HCT116 (cell line): ENCODE data around the gene FAM83B. TPM values are rescaled to one million over a fixed set of nuclear protein-coding genes. Genes with fewer than 3 reads are reported as not detected.

Experiments used
- ATAC-seq: fragments of 200-7000 bp; cut with Tn5 transposase; 2 replicates; pipeline ENCODE4 v1.9.1; 2020; ENCODE audit warnings: mild to moderate bottlenecking, moderate library complexity
- BruUV-seq: library from RNA; stranded (reverse); fragments of 400-500 nt; replicated peaks from 2 replicates; lab custom pipeline; 2021; lab: Mats Ljungman, UMichigan
- CTCF ChIA-PET: fragments of 300-600 bp; sonication (Branson Sonifier 250); formaldehyde crosslinking; loops from one replicate; lab custom pipeline; 2021; ENCODE audit warnings: antibody characterized with exemption; lab: Charles Lee
- POLR2A ChIA-PET: fragments of 300-600, 350-600 bp; sonication (Branson Sonifier 250); formaldehyde crosslinking; loops from one replicate; lab custom pipeline; 2021; ENCODE audit warnings: antibody characterized with exemption; lab: Charles Lee
- RAD21 ChIA-PET, 2 experiments: fragments of 300-600 bp; sonication (Branson Sonifier 250); formaldehyde crosslinking; loops; one replicate each; lab custom pipeline; 2023; ENCODE audit warnings: low total read pairs in 2 of 2; ENCODE audit not compliant: uncharacterized antibody in 2 of 2, unreplicated experiment in 2 of 2, low non-redundant PET in 1 of 2; lab: Charles Lee
- DNase-seq: peaks from one replicate; pipeline ENCODE4 v3.0.0-alpha.2; 2010; ENCODE audit warnings: low read depth, low spot score
- H2AFZ ChIP-seq: fragments of 200-600 bp; shearing (Covaris generic), sonication (generic); 2 replicates; pipeline ENCODE4 v1.6.1; 2017; ENCODE audit warnings: low read depth, mixed run types, mixed read lengths, antibody characterized with exemption, low read length; ENCODE audit not compliant: poor library complexity, severe bottlenecking
- H3K27ac ChIP-seq: 2 replicates; pipeline ENCODE4 v1.5.1; 2012; ENCODE audit warnings: low read depth, low read length
- H3K27me3 ChIP-seq: fragments of 200-600 bp; sonication (generic); 2 replicates; pipeline ENCODE4 v1.6.1; 2016; ENCODE audit warnings: mixed run types, low read length, mixed read lengths; ENCODE audit not compliant: insufficient read depth
- H3K36me3 ChIP-seq, 2 experiments: fragments of 200-500 bp in 1 of 2; fragments of 200-600 bp in 1 of 2; sonication (Bioruptor generic) in 1 of 2; sonication (generic) in 1 of 2; 2 replicates each; pipeline versions ENCODE4 v1.5.1 to v1.6.1; 2014 to 2016; ENCODE audit warnings: low read length in 2 of 2, inconsistent platforms in 1 of 2, mixed read lengths in 1 of 2, mixed run types in 1 of 2; ENCODE audit not compliant: insufficient read depth in 2 of 2, control insufficient read depth in 1 of 2
- H3K4me1 ChIP-seq, 2 experiments: fragments of 200-600 bp in 1 of 2; sonication (generic) in 1 of 2; 2 replicates each; pipeline versions ENCODE4 v1.5.1 to v1.6.1; 2012 to 2017; ENCODE audit warnings: low read length in 2 of 2, inconsistent platforms in 1 of 2, mild to moderate bottlenecking in 1 of 2, mixed read lengths in 1 of 2, mixed run types in 1 of 2, moderate library complexity in 1 of 2; ENCODE audit not compliant: insufficient read depth in 2 of 2, control insufficient read depth in 1 of 2
- H3K4me2 ChIP-seq: fragments of 200-600 bp; sonication (generic); 2 replicates; pipeline ENCODE4 v1.6.1; 2017; ENCODE audit warnings: mixed run types, low read length, mixed read lengths
- H3K4me3 ChIP-seq, 2 experiments: fragments of 200-600 bp in 1 of 2; sonication (generic) in 1 of 2; replicated peaks in 1 of 2; 2 replicates each; pipeline ENCODE4 v1.5.1; 2011 to 2016; ENCODE audit warnings: low read length in 2 of 2, control low read depth in 1 of 2, low read depth in 1 of 2, mild to moderate bottlenecking in 1 of 2, mixed read lengths in 1 of 2, mixed run types in 1 of 2
- H3K79me2 ChIP-seq: fragments of 200-600 bp; sonication (generic); 2 replicates; pipeline ENCODE4 v1.6.1; 2017; ENCODE audit warnings: mild to moderate bottlenecking, mixed run types, low read length, moderate library complexity, mixed read lengths; ENCODE audit not compliant: insufficient read depth
- H3K9ac ChIP-seq: fragments of 200-600 bp; sonication (generic); 2 replicates; pipeline ENCODE4 v1.6.1; 2016; ENCODE audit warnings: low read length, mixed read lengths
- H3K9me2 ChIP-seq: fragments of 200-600 bp; sonication (generic), shearing (Covaris generic); 2 replicates; pipeline ENCODE4 v1.6.1; 2017; ENCODE audit warnings: mixed run types, mild to moderate bottlenecking, moderate library complexity; ENCODE audit not compliant: insufficient read depth
- H3K9me3 ChIP-seq, 2 experiments: fragments of 200-500 bp in 1 of 2; fragments of 200-600 bp in 1 of 2; sonication (Bioruptor generic) in 1 of 2; sonication (generic) in 1 of 2; 2 replicates each; pipeline ENCODE4 v1.6.1; 2014 to 2017; ENCODE audit warnings: low read length in 2 of 2, mixed read lengths in 2 of 2, inconsistent platforms in 1 of 2, low read depth in 1 of 2, mild to moderate bottlenecking in 1 of 2, mixed run types in 1 of 2, moderate library complexity in 1 of 2; ENCODE audit not compliant: control insufficient read depth in 1 of 2, insufficient read depth in 1 of 2
- H4K20me1 ChIP-seq: fragments of 200-600 bp; sonication (generic), shearing (Covaris generic); 2 replicates; pipeline ENCODE4 v1.6.1; 2017; ENCODE audit warnings: mixed run types, mild to moderate bottlenecking, moderate library complexity; ENCODE audit not compliant: insufficient read depth
- CBX3 ChIP-seq: IDR thresholded peaks from 2 replicates; pipeline ENCODE4 v1.6.1; 2012; ENCODE audit warnings: low read depth
- CEBPB ChIP-seq: IDR thresholded peaks from 2 replicates; pipeline ENCODE4 v1.6.1; 2012; ENCODE audit warnings: low read depth
- EGR1 ChIP-seq: IDR thresholded peaks from 2 replicates; pipeline ENCODE4 v1.6.1; 2012; ENCODE audit warnings: low read depth
- ELF1 ChIP-seq: IDR thresholded peaks from 2 replicates; pipeline ENCODE4 v1.6.1; 2012; ENCODE audit warnings: low read depth, borderline replicate concordance
- EZH2 ChIP-seq: fragments of 200-600 bp; sonication (generic); IDR thresholded peaks from 2 replicates; pipeline ENCODE4 v1.6.1; 2017; ENCODE audit warnings: antibody characterized with exemption, mixed run types
- EZH2phosphoT487 ChIP-seq: fragments of 200-600 bp; IDR thresholded peaks from 2 replicates; pipeline ENCODE4 v1.6.1; 2018; ENCODE audit warnings: antibody characterized with exemption, borderline replicate concordance
- FOSL1 ChIP-seq: IDR thresholded peaks from 2 replicates; pipeline ENCODE4 v1.6.1; 2012; ENCODE audit warnings: low read depth
- JUND ChIP-seq: IDR thresholded peaks from 2 replicates; pipeline ENCODE4 v1.6.1; 2012
- POLR2AphosphoS5 ChIP-seq: IDR thresholded peaks from 2 replicates; pipeline ENCODE4 v1.6.1; 2011; ENCODE audit warnings: mild to moderate bottlenecking, low read depth, low read length, moderate library complexity
- RAD21 ChIP-seq: IDR thresholded peaks from 2 replicates; pipeline ENCODE4 v1.6.1; 2012; ENCODE audit warnings: low read depth, mild to moderate bottlenecking
- REST ChIP-seq: IDR thresholded peaks from 2 replicates; pipeline ENCODE4 v1.6.1; 2012; ENCODE audit warnings: low read depth
- TCF7L2 ChIP-seq: IDR thresholded peaks from 2 replicates; pipeline ENCODE4 v1.7.0; 2011; ENCODE audit warnings: borderline replicate concordance, inconsistent platforms; ENCODE audit not compliant: insufficient read depth, insufficient read length; ENCODE audit errors: extremely low read depth
- YY1 ChIP-seq: IDR thresholded peaks from 2 replicates; pipeline ENCODE4 v1.6.1; 2011; ENCODE audit warnings: low read length, low read depth, moderate library complexity, mild to moderate bottlenecking; ENCODE audit not compliant: insufficient replicate concordance; ENCODE audit errors: extremely low read depth
- ZFX ChIP-seq: fragments of 450-650 bp; IDR thresholded peaks from 2 replicates; pipeline ENCODE4 v1.6.1; 2017
- intact Hi-C: fragments of 100-400 bp; cut with micrococcal nuclease; formaldehyde crosslinking; loops from 2 replicates; pipeline ENCODE4 v1.10.0; 2022
- total RNA-seq: library from RNA; stranded (reverse); gene quantifications from one replicate; pipeline ENCODE4 v1.2.1, GENCODE V29; 2021; ENCODE audit not compliant: unreplicated experiment
- TF ChIP-seq, protein P1 (sequence below): IDR thresholded peaks from 2 replicates; pipeline ENCODE4 v1.6.1; 2012
- TF ChIP-seq, protein P2 (sequence below), 3 experiments: fragments of 200-600 bp in 1 of 3; sonication (generic) in 1 of 3; IDR thresholded peaks in 2 of 3; conservative IDR thresholded peaks in 1 of 3; 2 replicates each; pipeline ENCODE4 v1.5.1; 2012 to 2017; ENCODE audit warnings: low read depth in 2 of 3, low read length in 2 of 3, antibody characterized with exemption in 1 of 3, borderline replicate concordance in 1 of 3, control low read depth in 1 of 3, mild to moderate bottlenecking in 1 of 3, mixed read lengths in 1 of 3, mixed run types in 1 of 3, moderate library complexity in 1 of 3; ENCODE audit not compliant: insufficient read depth in 1 of 3

Gene FAM83B
- total RNA-seq, 1 experiment from 2014 or later: 16.9 TPM

- RAD21 ChIA-PET: no interaction called here
- H3K4me2 ChIP-seq: no peak overlapping the region
- TF ChIP-seq ELF1: 0 out of 2 replicates have a peak, but pooled peaks have one; percentile 19
- TF ChIP-seq EZH2: no peak
- TF ChIP-seq ZFX: no peak
- no peak for TF ChIP-seq YY1
- TF ChIP-seq, protein P1, sequence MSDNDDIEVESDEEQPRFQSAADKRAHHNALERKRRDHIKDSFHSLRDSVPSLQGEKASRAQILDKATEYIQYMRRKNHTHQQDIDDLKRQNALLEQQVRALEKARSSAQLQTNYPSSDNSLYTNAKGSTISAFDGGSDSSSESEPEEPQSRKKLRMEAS: no peak
- TF ChIP-seq FOSL1: no peak
- H3K9me2 ChIP-seq: no peaks in the 10 kb centered on the region
- no peak overlapping the region for H3K9ac ChIP-seq
- CTCF ChIA-PET: no interaction called here
- intact Hi-C loops: no loop called here
- H3K4me1 ChIP-seq: peaks cover 0 to 10% of the 10 kb centered on the region in 2 experiments; a peak in 1 of 4 replicates
- no peaks in the 10 kb centered on the region for H3K27me3 ChIP-seq
- no peaks in the 10 kb centered on the region for H3K9me3 ChIP-seq
- no peaks in the 10 kb centered on the region for H4K20me1 ChIP-seq
- H3K79me2 ChIP-seq: no peaks in the 10 kb centered on the region
- no peak overlapping the region for H2AFZ ChIP-seq
- POLR2A ChIA-PET: no interaction called here
- ATAC-seq (no peak), DNase-seq (no peak)
- no peak overlapping the region for H3K27ac ChIP-seq
- no peaks in the 10 kb centered on the region for H3K36me3 ChIP-seq
- no peak overlapping the region for H3K4me3 ChIP-seq
- no TSS peak for BruUV-seq
These were observed 52.9 kb downstream of the FAM83B start for GRCh38 chr6:54899442-54899841.

DNA sequence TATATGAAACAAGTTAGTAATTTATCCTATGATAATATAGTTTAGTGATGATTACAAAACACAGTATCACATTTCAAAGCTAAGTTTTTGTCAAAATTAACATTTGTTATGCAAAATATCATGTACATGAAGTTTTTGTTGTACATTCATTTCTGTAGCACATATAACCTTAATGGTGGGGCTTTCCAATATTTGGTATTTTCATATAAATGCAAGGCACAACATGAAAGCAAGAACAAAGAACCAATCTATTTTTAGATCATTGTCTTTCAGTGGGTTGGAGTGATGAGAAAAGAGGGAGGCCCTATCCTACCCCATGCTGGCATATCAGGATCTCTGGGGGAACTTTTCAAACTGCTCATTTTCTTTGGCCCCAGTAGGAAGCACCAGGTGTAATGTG is 53.4 kb downstream of the FAM83B start:
- ChIA-PET CTCF (no interaction called here), POLR2A (no interaction called here), RAD21 (no interaction called here)
- no TSS peak for BruUV-seq
- Histone ChIP-seq H3K36me3 (no peaks in the 10 kb centered on the region), H4K20me1 (no peaks in the 10 kb centered on the region), H3K4me2 (no peak overlapping the region), H3K27ac (no peak overlapping the region), H3K27me3 (no peaks in the 10 kb centered on the region), H3K4me3 (no peak overlapping the region), H2AFZ (no peak overlapping the region), H3K4me1 (peaks cover 0 to 10% of the 10 kb centered on the region in 2 experiments; a peak in 1 of 4 replicates), H3K9me3 (no peaks in the 10 kb centered on the region), H3K79me2 (no peaks in the 10 kb centered on the region), H3K9ac (no peak overlapping the region), H3K9me2 (no peaks in the 10 kb centered on the region)
- no peak for ATAC-seq
- no peak for DNase-seq
- intact Hi-C loops: no loop called here
- TF ChIP-seq POLR2AphosphoS5 (no peak), CEBPB (no peak), EGR1 (no peak), CBX3 (no peak), EZH2phosphoT487 (no peak), TCF7L2 (no peak), RAD21 (no peak), JUND (no peak), YY1 (no peak), REST (no peak)
- TF ChIP-seq, protein P1: no peak
- TF ChIP-seq, protein P2, sequence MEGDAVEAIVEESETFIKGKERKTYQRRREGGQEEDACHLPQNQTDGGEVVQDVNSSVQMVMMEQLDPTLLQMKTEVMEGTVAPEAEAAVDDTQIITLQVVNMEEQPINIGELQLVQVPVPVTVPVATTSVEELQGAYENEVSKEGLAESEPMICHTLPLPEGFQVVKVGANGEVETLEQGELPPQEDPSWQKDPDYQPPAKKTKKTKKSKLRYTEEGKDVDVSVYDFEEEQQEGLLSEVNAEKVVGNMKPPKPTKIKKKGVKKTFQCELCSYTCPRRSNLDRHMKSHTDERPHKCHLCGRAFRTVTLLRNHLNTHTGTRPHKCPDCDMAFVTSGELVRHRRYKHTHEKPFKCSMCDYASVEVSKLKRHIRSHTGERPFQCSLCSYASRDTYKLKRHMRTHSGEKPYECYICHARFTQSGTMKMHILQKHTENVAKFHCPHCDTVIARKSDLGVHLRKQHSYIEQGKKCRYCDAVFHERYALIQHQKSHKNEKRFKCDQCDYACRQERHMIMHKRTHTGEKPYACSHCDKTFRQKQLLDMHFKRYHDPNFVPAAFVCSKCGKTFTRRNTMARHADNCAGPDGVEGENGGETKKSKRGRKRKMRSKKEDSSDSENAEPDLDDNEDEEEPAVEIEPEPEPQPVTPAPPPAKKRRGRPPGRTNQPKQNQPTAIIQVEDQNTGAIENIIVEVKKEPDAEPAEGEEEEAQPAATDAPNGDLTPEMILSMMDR (IDR thresholded peaks at IDR 0.05 in 2 of 3, conservative IDR thresholded peaks at IDR 0.05 in 1 of 3; ENCODE audit: borderline replicate concordance in 1 of 3, insufficient read depth in 1 of 3, low read depth in 2 of 3, low read length in 2 of 3): no peak
